Stimulated activated CD4-positive, alpha-beta T cell treated with anti-CD3 and anti-CD28 coated beads, Interleukin-15, amount 100 ng/mL, for 24 hours (primary cell): ENCODE measurements around the gene SKP1.
A peak's percentile ranks its signal among the peaks of the same experiment; 100 is the strongest.
"Not testable (repeated sequence)": the region's sequence is repeated elsewhere in the genome, so short reads cannot be mapped to it uniquely, and the experiment has no call there.

ENCODE experiments used
- DNase-seq: peaks from one replicate; pipeline ENCODE4 v3.0.0-alpha.2; 2020

SKP1 gene

DNA sequence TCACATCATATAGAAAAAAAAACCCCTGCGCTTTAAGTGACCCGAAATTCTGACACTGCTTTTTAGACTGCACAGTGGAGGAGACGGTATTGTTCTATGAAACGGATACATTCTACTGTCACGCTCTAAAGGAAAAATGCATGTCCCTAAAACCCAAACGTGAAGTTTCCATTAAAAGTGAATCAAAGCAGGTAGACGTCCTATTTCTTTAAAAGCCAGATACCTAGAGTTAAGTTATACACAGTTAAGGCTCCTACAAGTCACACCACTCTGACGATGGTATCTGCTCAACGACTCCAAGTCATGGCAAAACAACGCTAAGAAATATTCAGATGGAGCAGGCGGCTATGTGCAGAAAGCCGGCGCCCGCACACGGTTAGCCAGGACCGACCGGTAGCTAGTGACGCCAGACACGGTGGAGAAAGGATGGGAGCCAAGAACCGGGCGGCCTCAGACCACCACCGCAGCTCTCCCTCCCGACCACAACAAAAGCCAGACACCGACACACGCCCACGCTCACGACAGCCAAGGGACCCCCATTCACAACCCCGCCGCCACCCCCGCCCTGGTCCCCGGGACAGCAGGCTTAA, 734 bp downstream of the SKP1 start:
- DNase-seq, result no peak

DNA sequence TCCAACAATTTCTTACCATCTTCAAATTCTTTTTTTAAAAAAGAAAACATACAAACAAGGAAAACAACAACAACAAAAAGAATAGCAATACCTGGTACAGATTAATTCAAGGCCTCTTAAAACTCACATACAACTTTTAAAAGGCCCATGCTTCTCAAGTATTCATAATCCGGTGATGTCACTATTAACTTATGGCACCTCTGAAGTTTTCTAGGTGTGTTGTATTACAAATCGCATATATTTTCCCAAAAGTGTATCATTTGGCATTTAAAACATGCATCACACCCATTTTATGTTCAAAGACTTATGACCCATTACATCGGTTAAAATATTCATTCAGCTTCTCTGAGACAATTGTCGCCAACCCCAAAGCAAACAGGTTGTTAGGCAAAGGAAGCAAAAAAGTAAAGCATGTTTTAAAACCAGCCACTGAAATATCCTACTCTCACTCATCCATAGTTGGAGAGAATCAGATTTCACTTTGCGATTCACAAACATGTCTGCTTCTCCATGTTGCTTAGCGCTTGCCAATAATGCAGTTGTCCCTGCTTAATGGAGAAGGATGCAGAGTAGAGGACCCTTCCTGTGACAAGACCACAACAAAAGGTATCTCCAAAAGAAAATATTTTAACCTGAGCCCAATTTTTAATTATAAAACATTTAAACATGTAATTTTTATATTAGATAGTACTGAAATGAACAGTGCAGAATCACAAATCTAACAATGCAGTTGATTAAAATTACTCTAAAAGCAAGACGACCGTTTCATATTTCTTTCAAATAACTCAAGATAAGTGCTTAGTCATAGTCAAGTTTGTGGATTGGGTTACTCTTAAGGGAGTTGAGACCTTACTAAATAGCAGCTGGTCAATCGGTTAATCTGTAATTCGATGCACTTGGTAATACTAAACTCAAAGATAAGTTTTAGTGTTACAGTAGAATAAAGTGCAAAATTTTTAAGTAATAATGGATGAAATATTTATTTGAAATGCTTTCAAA, 1.6 kb downstream of the SKP1 start:
- DNase-seq, result no peak

- no peak for DNase-seq
These were observed 4.8 kb downstream of the SKP1 start for GRCh38 chr5:134171972-134172371.

DNA sequence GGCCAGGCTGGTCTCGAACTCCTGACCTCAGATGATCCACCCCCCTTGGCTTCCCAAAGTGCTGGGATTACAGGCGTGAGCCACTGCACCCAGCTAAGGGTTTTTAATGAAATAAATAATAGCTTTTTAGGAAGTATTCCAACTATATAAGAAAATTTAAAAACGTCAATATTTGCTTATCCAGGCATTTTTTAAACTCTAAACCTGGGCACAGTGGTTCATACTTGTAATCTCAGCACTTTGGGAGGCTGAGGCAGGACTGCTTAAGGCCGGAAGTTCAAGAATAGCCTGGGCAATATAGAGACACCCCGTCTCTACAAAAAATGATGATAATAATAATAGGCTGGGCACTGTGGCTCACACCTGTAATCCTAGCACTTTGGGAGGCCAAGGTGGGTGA, 14.2 kb downstream of the SKP1 start:
- no peak for DNase-seq

DNA sequence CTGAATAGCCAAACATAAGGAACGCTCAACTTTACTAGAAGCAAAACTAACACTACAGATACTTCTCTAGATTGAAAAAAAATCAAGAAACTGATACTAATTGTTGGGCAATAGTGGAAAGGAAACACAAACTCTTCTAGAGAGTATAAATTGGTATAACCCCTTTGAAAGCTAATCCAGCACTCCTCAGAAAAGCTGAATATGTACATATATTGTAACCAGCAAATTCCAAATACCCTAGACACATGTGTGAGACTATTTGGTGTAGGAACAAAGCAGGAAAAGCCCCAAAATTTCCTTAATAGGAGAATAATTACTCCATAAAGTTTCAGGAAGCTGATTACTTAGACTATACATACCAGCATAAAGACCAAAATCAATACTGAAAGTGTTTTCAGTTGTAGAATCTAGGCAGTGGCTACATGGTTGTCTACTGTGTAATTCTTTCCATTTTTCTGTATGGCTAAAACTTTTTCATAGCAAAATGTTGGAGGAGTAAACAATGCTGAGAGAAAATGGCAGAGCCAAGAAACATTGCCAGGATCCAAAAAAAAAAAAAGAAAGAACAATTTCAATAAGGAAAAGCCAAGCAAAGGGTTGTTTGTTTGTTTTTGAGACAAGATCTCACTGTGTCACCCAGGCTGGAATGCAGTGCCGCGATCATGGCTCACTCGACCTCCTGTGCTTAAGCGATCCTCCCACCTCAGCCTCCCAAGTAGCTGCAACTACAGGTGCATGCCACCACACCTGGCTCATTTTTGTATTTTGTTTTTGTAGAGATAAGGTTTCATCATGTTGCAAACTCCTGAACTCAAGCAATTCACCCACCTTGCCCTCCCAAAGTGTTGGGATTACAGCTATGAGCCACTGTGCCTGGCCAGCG, 15.0 kb downstream of the SKP1 start:
- DNase-seq, result no peak

- DNase-seq, result no peak
These were observed 23.1 kb downstream of the SKP1 start for GRCh38 chr5:134153657-134154056.

DNA sequence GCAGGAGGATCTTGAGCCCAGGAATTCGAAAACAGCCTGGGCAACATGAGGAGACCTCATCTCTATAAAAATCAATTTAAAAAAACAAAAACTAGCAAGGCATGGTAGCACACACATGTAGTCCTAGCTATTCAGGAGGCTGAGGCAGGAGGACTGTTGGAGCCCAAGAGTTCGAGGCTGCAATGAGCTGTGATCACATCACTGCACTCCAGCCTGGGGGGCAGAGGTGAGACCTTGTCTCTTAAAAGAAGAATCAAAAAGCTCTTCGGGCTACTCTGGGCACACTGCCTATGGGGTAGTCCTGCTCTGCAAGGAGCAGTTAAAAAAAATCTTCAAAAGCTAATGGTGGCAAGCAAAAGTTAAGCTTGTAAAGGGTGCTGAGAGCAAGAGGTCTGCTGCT, 23.5 kb downstream of the SKP1 start:
- DNase-seq, result no peak

DNA sequence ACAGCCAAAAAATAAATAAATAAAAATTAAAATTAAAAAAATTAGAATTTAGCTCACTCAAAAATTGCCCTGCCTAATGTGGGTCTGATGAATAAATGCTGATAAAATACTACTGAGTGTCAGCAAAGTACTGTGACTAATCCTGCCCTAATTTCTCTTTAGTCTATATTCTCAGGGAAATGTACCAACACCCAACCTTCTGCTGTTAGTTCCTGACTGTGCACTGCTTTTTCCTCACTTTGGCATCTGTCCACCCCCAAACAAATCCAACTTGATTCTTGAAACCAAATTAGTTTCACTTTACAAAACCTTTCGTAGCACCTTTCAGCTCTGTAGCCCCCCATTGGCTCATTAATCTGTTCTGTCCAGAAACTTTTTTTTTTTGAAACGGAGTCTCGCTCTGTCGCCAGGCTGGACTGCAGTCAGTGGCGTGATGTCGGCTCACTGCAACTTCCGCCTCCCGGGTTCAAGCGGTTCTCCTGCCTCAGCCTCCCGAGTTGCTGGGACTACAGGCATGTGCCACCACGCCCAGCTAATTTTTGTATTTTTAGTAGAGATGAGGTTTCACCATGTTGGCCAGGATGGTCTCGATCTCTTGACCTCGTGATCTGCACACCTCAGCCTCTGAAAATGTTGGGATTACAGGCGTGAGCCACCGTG, 24.4 kb downstream of the SKP1 start:
- not testable (repeated sequence) for DNase-seq

- no peak for DNase-seq
These were observed 25.0 kb downstream of the SKP1 start for GRCh38 chr5:134151723-134152122.

DNA sequence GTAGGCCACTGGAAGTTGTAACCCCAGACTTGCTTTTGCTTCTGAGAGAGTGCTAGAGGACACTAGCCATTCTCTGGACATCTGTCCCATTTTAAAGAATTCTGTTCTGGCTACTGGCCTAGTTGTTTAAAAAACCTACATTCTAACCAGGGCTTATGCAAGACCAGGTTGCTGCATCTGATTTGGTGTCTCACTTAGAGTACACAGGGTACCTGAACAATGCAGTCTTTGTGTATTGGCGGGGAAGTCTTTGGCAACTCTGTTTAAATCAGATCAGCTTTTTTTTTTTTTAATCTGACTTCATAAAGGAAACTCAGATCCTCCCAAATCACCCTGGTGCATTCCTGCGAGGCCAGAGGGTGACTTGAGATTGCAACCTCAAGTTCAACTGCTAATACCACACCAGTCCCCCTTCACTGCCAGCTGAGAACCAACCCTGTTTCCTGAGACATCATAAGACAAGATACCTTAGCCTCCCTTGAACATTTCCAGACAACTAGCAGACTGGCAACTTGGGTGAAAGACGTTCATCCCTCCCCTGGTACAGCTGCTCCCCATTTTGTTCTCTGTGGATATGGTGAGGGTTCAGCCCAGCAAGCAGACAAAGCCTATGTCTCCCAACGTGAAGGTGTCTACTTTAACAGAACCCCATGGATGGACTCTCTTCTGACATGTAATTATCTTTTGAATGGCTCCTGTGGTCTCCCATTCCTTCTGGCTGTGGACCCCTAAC, 27.0 kb downstream of the SKP1 start:
- DNase-seq, result no peak

DNA sequence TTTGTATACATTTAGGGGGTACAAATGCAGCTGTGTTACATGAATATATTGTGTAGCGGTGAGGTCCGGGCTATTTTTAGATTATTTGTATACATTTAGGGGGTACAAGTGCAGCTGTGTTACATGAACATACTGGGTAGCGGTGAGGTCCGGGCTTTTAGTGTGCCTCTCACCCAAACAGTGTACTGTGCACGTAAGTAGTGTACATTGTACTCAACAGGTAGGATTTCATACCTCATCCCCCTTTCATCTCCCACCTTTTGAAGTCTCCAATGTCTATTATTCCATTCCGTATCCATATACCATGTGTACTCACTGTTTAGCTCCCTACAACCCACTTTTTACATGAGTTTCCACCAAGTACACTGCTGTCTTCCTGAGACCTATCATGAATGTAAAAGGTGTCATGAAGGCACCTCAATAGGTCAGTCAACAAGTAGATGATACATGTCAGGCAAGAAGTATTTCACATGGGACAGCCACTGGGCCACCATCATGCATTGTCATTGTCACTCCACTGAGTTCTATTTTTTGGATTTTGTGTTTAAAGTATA, 27.7 kb downstream of the SKP1 start:
- no peak for DNase-seq

- DNase-seq, result no peak
These were observed 28.4 kb downstream of the SKP1 start for GRCh38 chr5:134148316-134148715.

- DNase-seq, result no peak
These were observed 29.9 kb downstream of the SKP1 start for GRCh38 chr5:134146651-134147518.

DNA sequence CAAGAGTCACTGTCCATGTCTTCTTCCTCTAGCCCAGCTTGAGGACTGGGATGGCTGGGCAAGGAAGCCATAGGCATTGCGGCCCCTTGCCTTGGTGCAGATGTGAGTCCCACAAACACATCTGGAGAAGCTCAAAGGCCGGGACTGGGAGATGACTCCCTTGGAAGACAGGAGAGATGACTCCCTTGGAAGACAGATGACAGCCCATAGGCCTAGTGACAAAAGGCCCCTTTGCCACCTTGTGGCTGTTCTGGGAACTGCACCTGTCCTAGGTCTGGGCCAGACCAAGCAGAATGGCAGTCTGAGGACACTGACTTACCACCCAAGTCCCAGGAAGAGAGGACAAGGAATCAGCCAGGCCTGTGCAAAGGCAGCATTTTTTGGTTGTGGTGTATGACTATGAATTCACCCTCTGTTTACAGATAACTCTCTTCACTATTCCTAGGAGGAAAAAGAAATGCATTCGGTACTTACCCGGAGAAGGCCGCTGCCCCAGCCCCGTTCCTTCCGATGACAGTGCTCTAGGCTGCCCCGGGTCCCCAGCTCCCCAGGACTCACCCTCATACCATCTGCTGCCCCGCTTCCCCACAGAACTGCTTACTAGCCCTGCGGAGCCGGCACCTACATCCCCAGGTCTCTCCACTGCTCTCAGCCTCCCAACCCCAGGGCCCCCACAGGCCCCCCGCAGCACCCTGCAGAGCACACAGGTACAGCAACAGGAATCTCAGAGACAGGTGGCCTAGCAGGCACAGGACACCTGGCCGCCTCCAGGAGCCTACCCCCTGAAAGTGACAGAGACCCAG, 30.8 kb downstream of the SKP1 start:
- peak; percentile 88 for DNase-seq

- DNase-seq, result no peak
These were observed 31.6 kb downstream of the SKP1 start for GRCh38 chr5:134145041-134145757.

DNA sequence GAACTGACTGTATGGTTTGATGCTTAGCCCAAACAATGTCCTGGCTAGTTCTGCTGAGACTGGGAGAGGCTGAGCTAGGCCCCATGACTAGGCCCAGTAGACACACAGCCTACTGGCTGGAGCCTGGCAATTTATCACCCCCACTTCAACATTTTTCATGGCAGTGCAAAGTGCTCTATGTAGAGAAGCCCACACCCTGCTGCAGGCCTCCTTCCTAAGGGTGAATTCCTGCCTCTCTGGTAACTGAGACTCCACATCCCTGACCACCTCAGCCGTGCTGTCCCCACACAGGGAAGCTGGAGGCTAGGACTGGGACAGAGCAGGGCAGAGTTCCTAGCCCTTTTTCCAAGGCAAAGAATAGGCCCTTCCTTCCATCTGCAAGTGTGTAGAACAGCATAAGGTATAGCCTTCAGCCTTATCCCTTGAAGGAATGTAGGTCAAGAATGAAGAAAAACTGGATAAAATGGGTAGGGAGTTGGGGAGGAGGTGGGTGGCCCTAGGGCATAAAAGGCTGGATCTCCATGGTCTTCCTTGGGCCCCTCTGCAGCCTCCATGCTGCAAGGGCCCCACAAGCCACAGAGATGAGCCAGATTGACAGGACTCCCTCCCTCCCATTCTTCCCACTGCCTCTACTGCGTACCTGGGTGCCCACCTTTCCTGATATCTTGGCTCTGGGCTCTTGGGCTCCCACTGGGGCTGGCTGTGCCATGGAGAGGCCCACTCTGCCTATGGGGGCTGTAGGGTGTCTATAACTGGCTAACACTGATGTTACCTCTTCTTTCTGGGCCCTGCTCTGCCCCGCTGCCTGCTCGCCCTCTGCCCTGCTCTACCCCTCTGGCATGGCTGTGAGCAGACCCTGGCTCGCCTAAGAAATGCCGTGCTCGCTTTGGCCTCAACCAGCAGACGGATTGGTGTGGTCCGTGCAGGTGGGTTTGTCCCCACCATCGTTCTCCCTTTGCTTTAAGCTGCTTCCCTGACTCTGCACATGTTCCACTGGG, 32.5 kb downstream of the SKP1 start:
- no peak for DNase-seq

DNA sequence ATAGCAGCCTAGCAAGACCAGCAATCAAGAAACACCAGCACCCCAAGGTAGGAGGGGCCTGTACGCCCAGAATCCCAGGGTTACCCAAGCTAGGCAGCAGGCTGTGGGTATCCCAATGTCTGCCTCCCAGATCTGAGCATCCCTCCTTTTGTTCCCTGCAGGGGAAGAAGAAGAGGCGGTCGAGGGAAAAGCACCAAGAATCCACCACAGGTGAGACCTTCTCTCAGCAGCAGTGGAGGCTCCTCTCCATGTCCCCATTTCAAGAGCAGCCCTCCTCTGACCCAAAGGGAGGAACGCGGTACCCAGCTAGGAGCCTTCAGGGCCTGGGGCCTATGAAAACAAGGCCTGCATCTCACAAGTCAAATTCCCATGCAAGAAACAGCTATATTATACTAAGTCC, 33.3 kb downstream of the SKP1 start:
- DNase-seq, result no peak

DNA sequence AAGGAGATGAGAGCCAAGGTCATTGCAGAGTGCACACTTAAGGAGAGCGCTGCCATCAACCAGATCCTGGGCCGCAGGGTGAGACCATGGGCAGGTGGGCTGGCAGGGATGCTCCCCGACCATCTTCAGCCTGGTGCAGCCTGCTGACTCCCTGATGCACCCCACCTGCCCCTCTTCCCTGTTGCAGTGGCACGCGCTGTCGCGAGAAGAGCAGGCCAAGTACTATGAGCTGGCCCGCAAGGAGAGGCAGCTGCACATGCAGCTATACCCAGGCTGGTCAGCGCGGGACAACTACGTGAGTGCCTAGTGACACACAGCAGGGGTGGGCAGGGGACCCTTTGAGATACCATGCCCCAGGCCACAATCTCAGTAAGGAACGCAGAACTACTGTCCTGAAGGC, 33.9 kb downstream of the SKP1 start:
- no peak for DNase-seq
